GM12892 (cell line): Measurements from ENCODE around the gene ZNF668.

ENCODE experiments used
- POLR2A ChIP-seq: IDR thresholded peaks from 2 replicates; pipeline ENCODE4 v1.6.1; 2011; ENCODE audit warnings: low read depth, low read length, control low read depth
- POLR2AphosphoS5 ChIP-seq: IDR thresholded peaks from 2 replicates; pipeline ENCODE4 v1.6.1; 2011; ENCODE audit warnings: low read depth, low read length, control low read depth
- TAF1 ChIP-seq: IDR thresholded peaks from 2 replicates; pipeline ENCODE4 v1.6.1; 2011; ENCODE audit warnings: low read depth, mild to moderate bottlenecking, control low read depth, low read length, borderline replicate concordance

- TF ChIP-seq POLR2A (no peak), POLR2AphosphoS5 (no peak), TAF1 (no peak)
Measured at GRCh38 chr16:31050280-31051030, 23.6 kb downstream of the ZNF668 start.
